GM12891 (cell line): ENCODE results near the gene NELL2.

Source experiments
- POLR2A ChIP-seq: IDR thresholded peaks from 2 replicates; pipeline ENCODE4 v1.6.1; 2011; ENCODE audit warnings: low read depth, low read length, control low read depth
- POLR2AphosphoS5 ChIP-seq: IDR thresholded peaks from 2 replicates; pipeline ENCODE4 v1.6.1; 2011; ENCODE audit warnings: low read depth, low read length, control low read depth
- POU2F2 ChIP-seq: IDR thresholded peaks from 2 replicates; pipeline ENCODE4 v1.6.1; 2011; ENCODE audit warnings: low read depth, mild to moderate bottlenecking, control low read depth, low read length, moderate library complexity
- SPI1 ChIP-seq: IDR thresholded peaks from 2 replicates; pipeline ENCODE4 v1.6.1; 2011; ENCODE audit warnings: low read depth, low read length, control low read depth

- no peak for TF ChIP-seq POLR2AphosphoS5
- TF ChIP-seq POLR2A, result no peak
- no peak for TF ChIP-seq POU2F2
- no peak for TF ChIP-seq SPI1
These were observed 28.7 kb downstream of the NELL2 start for GRCh38 chr12:44847403-44847802.
